NCI-H2196 treated with DMSO at 0.1 percent for 48 hours (cell line): ENCODE measurements around the gene AKR7A2.

ENCODE experiments used
- DNase-seq: peaks from one replicate; lab custom pipeline; 2025; ENCODE audit not compliant: unreplicated experiment; lab: John Stamatoyannopoulos, UW

AKR7A2 gene

DNA sequence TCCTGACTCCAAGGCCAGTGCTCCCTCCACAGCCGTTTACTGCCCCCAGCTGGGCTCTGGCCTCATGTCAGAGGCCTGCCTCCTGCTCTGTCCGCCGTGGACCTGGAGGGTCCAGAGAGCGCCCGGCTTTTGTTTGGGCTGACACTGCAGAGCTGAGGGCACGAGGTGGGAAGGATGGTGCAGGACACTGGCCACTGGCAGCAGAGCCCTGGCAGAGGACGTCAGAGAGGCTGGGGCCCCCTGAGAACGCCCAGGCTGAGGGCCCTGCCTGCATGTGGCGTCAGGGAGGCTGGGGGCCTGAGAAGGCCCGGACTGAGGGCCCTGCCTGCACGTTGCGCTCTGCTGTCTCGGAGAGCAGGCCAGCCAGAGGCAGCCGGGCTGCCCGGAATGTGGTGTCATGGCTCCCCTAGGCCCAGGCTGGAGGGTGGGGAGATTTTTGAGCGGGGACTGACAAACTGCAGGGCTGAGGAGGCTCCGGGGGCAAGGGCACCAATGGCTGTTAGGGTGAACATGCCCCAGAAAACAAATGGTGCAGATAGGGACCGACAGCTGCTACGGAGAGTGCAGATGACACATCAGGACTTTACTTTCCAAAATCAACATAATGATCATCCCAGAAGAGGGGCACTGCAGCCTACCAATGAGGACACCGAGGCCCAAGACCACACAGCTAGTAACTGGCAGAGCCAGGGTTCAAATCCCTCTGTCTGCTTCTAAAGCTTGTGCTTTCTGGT is 31.8 kb upstream of the AKR7A2 start:
- DNase-seq: no peak

DNA sequence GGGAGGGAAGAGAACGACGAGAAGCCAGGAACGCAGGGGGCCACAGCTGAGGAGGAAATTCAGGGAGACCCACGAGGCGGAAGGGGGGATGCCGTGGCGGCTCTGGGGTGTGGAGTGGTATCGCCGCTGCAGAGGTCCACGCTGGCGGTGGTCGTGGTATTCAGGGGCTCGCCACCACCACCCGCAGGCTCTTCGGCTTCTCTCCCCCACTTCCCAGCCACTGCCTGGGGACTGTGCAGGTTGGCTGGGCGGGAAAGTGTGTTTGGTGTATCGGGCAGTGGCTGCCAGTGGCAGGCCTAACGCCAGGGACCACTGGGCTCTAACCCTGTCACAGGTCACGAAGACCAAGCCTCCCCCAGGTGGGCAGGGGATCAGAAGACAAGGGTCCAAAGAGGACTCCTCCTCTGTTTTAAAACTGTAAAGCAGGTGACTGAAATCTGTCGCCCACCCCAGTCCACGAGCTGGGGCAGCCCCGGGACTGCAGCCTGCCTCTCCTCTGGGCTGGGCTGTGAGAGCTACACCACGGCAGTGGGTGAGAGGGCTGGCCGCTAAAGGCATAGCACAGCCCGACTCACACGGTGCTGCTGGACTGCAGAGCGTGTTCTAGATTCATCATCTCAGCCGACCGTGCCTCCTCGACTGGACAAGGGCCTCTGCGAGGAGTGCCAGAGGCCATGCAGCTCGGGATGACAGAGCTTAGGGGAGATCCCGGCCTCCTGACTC is 31.1 kb upstream of the AKR7A2 start:
- DNase-seq: no peak

DNA sequence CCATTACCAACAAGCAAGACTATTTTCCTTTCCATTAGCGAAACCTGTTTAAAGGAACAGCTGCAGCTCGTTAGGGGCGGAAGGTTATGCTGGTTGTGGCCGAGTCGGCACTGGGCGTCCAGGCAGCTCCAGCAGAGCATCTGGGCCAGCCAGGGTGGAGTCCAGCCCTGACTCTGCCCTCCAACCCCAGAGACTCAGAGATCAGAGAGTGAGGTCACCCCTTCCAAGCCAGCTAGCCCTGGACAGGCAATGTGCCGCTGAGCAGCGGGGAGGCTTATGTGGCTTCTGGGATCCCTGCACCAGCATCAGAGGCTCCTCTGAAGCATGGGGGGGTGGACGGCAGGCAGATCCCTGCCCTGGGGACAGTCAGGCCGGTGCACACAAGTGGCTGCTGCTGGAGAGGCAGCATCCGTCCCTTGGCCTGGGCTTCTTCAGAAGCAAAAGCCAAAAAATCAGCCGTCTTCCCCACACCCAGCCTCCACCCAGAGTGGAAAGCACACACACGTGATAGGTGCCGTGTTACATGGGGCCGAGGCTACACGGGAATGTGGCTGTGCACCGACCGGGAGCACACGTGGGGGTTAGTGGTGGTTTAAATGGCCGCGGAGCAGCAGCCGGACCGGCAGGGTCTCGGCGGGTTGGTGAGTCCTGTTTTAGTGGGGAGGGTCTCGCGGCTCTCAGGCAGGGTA is 30.3 kb upstream of the AKR7A2 start:
- no peak for DNase-seq

DNA sequence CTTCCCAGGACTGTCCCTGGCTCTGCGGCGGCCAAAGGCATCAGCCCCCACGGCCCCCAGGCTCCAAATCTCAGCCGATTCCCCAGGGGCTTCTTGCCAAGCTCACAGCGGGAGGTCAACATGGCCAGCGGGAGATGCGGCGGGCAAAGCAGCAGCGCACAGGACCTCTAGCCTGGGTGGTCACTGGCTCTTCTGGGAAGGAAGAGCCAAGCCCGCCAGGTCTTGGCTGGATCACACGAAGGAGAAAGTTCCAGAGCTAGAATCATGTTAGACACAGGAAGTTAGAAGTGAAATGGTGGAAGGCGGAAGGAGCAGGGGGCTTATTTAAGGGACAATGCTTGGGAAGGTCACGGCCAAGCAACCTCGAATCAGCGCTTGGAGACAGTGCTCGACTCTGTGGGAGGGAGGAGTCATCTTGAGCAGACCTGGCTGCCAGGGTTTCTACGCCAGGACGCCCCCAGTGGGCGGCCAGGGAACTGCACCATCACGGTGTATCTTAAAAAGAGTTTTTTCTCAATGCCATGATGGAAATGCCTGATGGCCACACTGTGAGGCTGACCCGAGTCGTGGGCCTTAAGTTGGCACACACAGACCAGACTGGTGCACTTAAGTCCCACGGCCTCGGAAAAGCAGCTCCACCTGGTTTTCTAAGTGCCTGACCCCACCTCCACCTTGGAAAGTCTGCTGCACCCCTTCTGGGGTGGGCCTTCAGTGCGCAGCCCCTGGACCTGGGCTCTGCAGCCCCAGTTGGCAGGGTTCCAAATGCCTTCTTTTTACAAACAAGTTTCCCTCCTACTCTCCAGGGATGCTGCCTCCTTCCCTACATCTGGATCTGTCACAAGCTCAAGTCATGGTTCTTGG is 29.5 kb upstream of the AKR7A2 start:
- DNase-seq: peak; percentile 13

DNA sequence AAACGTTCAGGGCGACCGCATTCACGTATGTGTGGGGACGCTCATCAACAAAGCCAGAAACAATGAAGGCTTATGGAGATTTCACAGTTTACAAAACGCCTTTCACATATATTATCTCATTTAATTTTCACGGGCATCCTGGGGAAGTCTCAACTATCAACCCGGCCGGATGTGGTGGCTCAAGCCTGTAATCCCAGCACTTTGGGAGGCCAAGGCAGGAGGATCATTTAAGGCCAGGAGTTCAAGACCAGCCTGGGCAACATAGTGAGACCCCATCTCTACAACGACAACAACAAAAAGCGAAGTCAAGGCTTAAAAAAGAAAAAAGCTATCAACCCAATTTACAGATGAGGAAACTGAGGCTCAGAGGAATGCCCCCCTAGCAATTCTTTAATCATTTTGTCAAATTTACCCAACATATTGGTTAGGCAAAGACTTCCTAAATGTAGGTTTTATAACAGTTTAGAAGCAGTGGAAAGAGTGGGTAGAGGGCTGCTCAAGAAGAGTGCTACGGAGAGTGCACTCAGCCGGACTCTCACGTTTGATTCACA is 28.5 kb upstream of the AKR7A2 start:
- no peak for DNase-seq

DNA sequence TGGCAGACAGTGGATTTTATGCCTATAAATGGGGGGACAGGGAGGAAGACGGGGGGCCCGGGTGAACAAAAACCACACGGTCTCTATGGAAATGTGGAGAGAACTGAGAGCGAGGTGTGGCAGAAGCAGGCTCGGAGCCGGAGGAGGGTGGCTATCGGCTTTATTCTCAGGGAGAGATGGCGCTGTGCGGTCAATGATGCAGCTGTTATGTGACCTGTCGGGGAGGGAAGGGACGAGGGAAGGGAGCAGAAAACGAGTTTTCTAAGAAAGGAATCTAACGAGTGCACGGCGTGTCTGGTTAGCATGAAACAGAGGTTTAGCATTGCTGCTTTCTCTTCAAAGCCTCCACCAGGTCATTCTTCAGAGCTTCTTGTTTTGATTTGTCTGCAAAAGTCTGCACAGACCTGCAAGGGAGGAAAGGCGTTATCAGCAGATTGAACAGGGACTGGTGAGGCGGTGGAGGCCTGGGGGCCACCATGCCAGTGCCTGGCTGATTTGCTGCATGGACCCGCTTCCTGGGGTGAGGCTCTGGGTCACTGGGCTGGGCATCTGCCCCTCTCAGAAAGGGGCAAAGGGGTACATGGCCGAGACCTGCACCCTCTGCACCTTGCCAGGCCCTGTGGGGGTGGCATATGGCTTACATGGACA is 27.4 kb upstream of the AKR7A2 start:
- DNase-seq: no peak

DNA sequence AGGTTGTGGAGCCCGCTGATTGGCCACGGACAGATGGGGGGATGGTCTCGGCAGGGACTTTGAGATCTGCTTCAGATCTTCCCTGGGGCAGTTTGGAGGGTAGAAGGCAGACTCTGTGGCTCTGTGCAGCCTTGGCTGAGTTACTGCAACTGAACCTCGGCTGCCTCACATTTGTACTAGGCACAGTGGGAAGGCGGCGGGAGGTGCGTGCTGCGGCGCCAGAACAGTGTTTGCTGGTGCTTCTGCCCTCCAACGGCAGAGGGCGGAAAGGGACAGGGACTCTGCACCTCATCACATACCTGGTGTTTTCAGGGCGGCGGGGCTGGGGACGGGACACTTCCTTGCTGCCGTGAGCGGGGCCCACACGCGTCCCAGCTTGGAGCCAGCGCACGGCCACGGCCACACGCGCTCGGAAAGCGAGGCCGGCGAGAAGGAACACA is 26.4 kb upstream of the AKR7A2 start:
- DNase-seq: no peak

DNA sequence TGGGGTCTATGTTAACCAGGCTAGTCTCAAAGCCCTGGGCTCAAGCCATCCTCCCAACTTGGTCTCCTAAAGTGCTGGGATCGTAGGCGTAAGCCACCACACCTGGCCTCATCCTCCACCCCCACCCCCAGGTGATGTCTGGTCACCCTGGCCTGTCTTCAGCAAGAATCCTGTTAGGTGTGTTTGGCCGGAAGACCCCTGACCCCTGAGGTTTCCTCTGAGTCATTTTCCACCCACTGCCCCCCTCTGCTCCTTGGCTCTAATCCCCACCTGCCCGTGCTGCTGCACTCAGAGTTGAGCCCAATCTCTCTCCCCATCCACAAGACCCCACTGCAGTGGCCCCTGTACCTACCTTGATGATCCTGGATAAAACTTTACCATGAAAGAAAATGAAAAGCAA is 25.3 kb upstream of the AKR7A2 start:
- DNase-seq: no peak

DNA sequence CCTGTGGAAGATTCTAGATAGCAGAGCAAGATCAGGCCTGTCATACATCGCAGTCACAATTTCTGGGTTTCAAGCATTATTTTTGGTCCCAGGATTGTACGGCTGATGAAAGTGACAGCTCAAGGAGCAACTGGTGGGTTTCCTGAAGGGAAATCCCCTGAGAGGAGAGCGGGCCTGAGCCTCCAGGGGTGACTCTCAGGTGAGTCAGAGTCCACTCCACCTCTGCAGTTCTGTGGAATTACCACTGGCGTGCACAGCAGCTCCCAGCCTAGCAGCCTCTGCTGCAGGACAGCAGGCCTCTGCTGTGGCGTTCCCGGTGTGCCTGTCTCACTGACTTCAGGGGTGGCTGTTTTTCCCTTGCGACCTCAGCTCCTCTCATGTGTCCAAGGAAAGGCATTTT is 24.6 kb upstream of the AKR7A2 start:
- no peak for DNase-seq

DNA sequence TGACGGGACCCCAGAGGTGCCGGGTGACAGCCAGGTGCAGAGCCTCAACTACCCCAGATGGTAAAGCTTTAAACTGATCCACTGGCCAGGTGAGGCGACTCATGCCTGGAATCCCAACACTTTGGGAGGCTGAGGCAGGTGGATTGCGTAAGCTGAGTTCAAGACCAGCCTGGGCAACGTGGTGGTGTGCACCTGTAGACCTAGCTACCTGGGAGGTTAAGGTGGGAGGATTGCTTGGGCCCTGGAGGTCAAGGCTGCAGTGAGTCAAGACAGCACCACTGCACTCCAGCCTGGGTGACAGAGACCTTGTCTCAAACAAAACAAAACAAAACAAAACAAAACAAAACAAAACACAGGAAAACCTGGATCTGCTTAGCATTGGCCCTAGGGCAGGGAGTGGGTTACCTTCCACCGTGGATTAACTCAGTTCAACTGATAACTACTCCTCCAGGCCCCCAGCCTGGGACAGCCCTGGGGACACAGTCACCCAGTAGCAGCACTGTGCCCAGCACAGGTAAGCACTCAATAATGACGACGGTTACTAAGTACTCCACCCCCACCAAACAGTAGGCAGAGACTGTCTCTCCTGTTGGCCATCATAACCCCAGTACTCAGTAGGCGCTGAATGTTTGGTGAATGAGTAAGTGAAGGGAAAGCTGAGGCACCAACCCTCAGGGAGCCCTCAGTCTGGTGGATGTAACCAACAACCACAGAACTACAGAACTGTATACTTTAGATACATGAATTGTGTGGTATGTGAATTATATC is 21.8 kb upstream of the AKR7A2 start:
- DNase-seq: no peak

DNA sequence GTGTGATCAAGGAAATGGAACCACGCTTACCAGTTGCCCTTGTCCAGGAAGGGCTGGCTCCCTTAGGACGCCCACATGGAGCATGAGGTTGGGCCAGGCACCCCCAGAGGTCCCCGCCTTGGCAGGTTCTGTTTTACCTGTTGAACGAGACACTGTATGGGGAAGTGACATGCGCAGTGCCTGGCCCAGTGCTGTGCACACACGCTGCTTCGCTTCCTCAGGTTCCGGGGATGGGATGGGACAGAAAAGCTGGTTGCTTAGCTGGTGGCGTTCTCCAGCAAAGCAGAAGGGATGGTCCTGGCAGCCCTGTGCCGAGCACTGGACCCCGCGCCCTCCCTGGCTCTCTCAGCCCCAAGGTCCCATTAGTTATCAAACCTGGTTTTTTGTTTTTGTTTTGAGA is 20.9 kb upstream of the AKR7A2 start:
- DNase-seq: no peak

DNA sequence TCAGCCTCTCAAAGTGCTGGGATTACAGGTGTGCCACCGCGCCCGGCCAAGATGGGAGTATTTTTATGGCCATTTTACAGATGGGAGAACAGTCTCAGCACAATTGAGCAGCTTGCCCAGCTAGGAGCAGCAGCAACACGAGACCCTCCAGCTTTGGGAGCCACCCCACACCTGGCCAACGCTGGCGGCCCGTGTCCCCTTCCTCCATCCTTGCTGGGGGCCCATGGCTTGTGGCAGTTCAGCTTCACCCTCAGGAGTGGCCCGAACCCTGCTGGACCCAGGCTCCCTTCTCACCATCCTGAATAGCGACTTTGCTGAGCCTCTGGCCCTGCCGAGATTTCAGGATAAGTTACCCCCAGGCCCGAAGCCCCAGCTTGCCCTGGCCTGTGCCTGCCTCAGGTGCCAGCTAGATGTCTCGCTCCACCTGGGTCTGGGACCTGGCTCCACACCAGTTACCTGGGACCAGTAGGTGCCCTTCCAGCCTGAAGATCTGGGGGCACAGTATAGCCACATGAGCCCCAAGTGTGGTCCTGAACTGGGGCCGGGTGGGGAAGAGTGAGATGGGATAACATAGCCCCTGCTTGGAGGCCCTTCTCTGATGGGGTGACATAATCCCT is 19.4 kb upstream of the AKR7A2 start:
- DNase-seq: no peak

DNA sequence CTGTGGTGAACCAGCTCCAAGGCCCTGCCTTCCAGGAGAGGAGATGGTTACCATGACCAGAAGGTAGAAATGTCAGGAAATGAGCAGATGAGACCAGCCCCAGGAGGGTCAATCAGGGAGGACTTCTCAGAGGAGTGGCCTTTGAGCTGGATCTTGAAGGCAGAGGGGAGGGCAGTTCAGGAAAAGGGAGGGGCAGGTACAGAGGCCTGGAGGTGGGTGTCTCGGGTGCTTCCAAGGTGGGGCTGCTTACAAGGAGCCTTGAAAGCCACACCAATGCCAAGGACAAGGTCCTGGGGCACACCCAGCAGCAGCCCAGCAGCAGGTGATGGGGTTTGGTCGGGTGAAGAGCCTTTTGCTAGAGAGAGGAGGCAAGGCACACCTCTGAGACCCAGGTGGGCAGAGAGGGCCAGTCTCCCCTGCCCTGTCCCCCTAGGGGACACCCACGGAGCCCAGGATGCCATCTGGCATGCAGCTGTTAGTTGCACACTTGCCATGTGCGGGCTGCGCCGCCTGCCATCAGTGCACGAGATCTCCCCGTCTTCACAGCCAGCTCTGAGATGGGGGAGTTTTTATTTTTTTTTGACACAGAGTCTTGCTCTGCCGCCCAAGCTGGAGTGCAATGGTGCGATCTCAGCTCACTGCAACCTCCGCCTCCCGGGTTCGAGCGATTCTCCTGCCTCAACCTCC is 18.6 kb upstream of the AKR7A2 start:
- DNase-seq: no peak

DNA sequence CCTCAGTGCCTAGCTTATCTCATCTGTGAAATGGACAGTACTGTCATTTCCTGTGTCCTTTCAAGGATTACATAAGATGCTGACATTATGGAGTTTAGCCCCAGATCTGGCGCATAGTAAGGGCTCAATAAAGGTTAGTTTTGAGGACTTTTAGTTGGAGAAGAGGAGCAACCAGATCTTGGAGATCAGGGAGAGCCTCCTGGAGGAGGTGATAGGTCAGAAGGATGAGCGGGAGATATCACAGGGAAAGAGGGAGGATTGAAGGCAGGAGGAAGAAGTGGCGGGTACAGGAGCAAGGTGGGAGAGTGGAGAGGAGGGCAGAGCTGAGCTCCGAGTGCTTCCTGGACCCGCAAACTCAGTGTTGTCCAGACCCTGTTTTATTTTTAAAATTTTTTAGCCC is 17.7 kb upstream of the AKR7A2 start:
- DNase-seq: no peak

DNA sequence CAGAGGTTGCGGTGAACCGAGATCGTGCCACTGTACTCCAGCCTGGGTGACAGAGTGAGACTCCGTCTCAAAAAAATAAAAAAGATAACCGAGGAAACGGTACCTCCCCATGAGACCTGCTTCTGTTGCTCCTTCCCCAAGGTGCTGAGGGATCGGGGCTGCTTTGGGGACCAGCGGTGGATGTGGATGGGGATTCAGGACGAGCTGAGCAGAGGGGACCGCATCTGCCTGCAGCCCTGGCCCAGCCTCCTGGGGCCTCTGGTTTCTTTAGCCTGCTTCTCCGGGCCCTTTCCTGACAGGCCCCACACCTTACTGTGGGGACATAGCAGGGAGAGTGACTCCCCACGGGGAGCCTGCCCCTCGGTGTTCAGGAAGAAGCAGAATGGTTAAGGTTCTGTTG is 17.2 kb upstream of the AKR7A2 start:
- DNase-seq: no peak

DNA sequence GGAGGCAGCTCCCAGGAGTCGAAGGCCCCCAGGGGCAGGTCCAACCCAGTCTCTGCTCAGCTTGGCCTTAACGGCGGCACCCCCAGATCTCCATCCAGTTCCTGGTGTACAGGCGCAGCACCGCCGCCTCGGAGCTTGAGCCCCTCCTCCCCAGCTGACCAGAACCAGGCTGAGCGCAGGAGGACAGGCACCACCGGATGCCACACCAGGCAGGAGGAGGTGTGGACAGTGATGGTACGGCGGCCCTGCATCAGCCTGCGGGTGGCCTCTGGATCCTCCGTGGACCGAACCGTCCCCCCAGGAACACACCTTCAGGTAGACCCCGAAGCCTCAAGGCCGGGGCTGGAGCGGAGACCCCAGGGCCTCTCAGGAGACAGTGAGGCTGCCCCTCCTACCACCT is 16.5 kb upstream of the AKR7A2 start:
- DNase-seq: no peak

DNA sequence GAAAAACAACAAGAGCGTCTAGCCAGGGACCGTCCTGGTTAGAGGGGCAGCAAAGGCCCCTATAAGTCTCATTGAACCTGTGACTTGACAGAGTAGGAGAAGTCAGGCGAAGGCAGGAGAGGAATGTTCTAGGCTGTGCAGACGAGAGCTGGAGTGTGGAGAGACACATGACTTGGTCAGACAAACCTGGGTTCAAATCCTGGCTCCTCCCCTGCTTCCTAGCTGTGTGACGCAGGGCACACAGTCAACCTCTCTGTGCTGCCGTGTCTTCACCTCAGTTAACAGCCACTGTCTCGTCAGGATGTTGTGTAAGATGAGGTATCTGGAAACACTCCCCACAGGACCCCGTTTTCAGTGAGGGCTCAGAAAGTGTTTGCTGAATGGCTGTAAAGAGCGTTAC is 15.8 kb upstream of the AKR7A2 start:
- no peak for DNase-seq

DNA sequence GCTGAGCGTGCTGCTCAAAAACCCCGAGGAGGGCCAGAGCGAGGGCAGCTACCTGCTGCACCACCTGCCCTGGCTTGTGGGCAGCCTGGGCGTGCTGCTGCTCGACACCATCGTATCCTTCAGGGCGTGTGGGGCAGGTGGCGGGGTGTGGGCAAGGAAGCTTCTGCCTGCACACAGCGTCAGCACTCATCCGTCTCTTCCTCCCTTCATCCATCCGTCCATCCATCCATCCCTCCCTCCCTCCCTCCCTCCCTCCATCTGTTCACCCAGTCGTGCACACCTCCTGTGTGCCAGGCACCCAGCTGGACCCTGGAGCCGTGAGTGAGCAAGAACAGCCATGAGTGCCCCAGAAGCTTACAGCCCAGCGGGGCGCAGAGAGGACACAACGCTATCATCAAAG is 15.4 kb upstream of the AKR7A2 start:
- DNase-seq: no peak

DNA sequence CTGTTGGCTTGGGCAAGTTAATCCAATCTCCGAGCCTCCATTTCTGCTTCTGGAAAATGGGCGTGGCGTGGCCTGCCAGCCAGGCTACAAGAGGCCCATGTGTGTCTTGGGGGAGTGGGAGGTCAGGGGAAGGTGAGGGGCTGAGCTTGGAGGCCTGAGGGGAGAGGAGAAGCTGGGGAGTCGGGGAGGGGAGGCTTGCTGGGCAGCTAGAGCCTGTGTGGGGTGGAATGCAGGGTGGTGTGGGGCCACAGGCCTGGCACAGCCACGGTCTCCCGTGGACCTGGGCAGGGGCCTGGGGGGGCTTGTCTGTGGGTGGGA is 14.8 kb upstream of the AKR7A2 start:
- DNase-seq: no peak
